GM23338 (cell line): ENCODE measurements around the gene KIF18B. TPM values are rescaled to one million over a fixed set of nuclear protein-coding genes. Genes with fewer than 3 reads are reported as not detected.

Experiments used
- ATAC-seq: fragments of 200-7000 bp; cut with Tn5 transposase; 3 replicates; pipeline ENCODE4 v1.9.1; 2020
- DNase-seq: peaks from one replicate; pipeline ENCODE4 v3.0.0-alpha.2; 2015; ENCODE audit warnings: low spot score
- H2AFZ ChIP-seq: fragments of 200-600 bp; sonication (generic); 2 replicates; pipeline ENCODE4 v1.8.0; 2016; ENCODE audit warnings: antibody characterized with exemption, mild to moderate bottlenecking, moderate library complexity
- H3F3A ChIP-seq: fragments of 200-600 bp; sonication (generic); replicated peaks from 2 replicates; pipeline ENCODE4 v1.8.0; 2017; ENCODE audit warnings: antibody characterized with exemption, mixed run types, low read depth
- H3K27ac ChIP-seq: fragments of 200-600 bp; sonication (generic); 2 replicates; pipeline ENCODE4 v1.6.1; 2016; ENCODE audit warnings: low read depth
- H3K27me3 ChIP-seq: fragments of 200-600 bp; sonication (generic); 2 replicates; pipeline ENCODE4 v1.8.0; 2016; ENCODE audit warnings: mild to moderate bottlenecking, mixed run types, moderate library complexity; ENCODE audit not compliant: insufficient read depth
- H3K36me3 ChIP-seq: fragments of 200-600 bp; sonication (generic); 2 replicates; pipeline ENCODE4 v1.8.0; 2016; ENCODE audit warnings: mild to moderate bottlenecking; ENCODE audit not compliant: insufficient read depth
- H3K4me1 ChIP-seq: fragments of 200-600 bp; sonication (generic); 2 replicates; pipeline ENCODE4 v1.8.0; 2016; ENCODE audit warnings: mild to moderate bottlenecking, moderate library complexity; ENCODE audit not compliant: insufficient read depth
- H3K4me2 ChIP-seq: fragments of 200-600 bp; sonication (generic); 2 replicates; pipeline ENCODE4 v1.7.1; 2017; ENCODE audit warnings: mixed run types
- H3K4me3 ChIP-seq: fragments of 200-600 bp; sonication (generic); 2 replicates; pipeline ENCODE4 v1.6.1; 2016; ENCODE audit warnings: mixed run types
- H3K79me2 ChIP-seq: fragments of 200-600 bp; sonication (generic); replicated peaks from 2 replicates; pipeline ENCODE4 v1.8.0; 2017; ENCODE audit warnings: mild to moderate bottlenecking; ENCODE audit not compliant: insufficient read depth
- H3K9me2 ChIP-seq: fragments of 200-600 bp; sonication (generic); 2 replicates; pipeline ENCODE4 v1.8.0; 2017; ENCODE audit not compliant: insufficient read depth
- H4K20me1 ChIP-seq: fragments of 200-600 bp; sonication (generic); replicated peaks from 2 replicates; pipeline ENCODE4 v1.8.0; 2017; ENCODE audit warnings: mild to moderate bottlenecking; ENCODE audit not compliant: insufficient read depth
- H3K27ac Mint-ChIP-seq: 2 replicates; pipeline ENCODE4 v1.8.0; 2020; ENCODE audit warnings: inconsistent platforms, mild to moderate bottlenecking, moderate library complexity, mixed read lengths
- H3K27me3 Mint-ChIP-seq: 3 replicates; pipeline ENCODE4 v1.8.0; 2022; ENCODE audit warnings: low read depth, mild to moderate bottlenecking, moderate library complexity, mixed read lengths, inconsistent platforms; ENCODE audit not compliant: insufficient read depth, poor library complexity
- H3K36me3 Mint-ChIP-seq: 3 replicates; pipeline ENCODE4 v1.8.0; 2021; ENCODE audit warnings: low read depth, mild to moderate bottlenecking, inconsistent platforms, moderate library complexity, mixed read lengths
- H3K4me1 Mint-ChIP-seq: 3 replicates; pipeline ENCODE4 v1.8.0; 2020; ENCODE audit warnings: mild to moderate bottlenecking, inconsistent platforms, mixed read lengths
- H3K4me3 Mint-ChIP-seq: 3 replicates; pipeline ENCODE4 v1.8.0; 2021; ENCODE audit warnings: moderate library complexity, mild to moderate bottlenecking, inconsistent platforms, mixed read lengths
- H3K9me3 Mint-ChIP-seq: 3 replicates; pipeline ENCODE4 v1.8.0; 2020; ENCODE audit warnings: moderate library complexity, mild to moderate bottlenecking, inconsistent platforms, mixed read lengths
- CREB1 ChIP-seq: fragments of 250-450 bp; sonication (Bioruptor Pico); IDR thresholded peaks from 2 replicates; pipeline ENCODE4 v1.5.0; 2020; ENCODE audit warnings: low read depth, mild to moderate bottlenecking, moderate library complexity
- EZH2 ChIP-seq: fragments of 200-600 bp; sonication (generic); IDR thresholded peaks from one replicate; pipeline ENCODE4 v1.8.0; 2017; ENCODE audit warnings: antibody characterized with exemption, mild to moderate bottlenecking, low read depth; ENCODE audit not compliant: unreplicated experiment
- EZH2phosphoT487 ChIP-seq: fragments of 200-600 bp; sonication (generic); IDR thresholded peaks from one replicate; pipeline ENCODE4 v1.8.1; 2018; ENCODE audit warnings: antibody characterized with exemption; ENCODE audit not compliant: unreplicated experiment
- JUNB ChIP-seq: IDR thresholded peaks from one replicate; pipeline ENCODE4 v1.6.1; 2016; ENCODE audit warnings: antibody characterized with exemption; ENCODE audit not compliant: unreplicated experiment
- NANOG ChIP-seq: IDR thresholded peaks from 2 replicates; pipeline ENCODE4 v1.6.1; 2016; ENCODE audit warnings: antibody characterized with exemption, borderline replicate concordance
- POLR2AphosphoS5 ChIP-seq: IDR thresholded peaks from 2 replicates; pipeline ENCODE4 v1.6.1; 2016; ENCODE audit warnings: antibody characterized with exemption, low read depth
- STAT1 ChIP-seq: IDR thresholded peaks from one replicate; pipeline ENCODE4 v1.6.1; 2016; ENCODE audit warnings: antibody characterized with exemption; ENCODE audit not compliant: unreplicated experiment
- ZNF114 ChIP-seq: fragments of 250-450 bp; sonication (Bioruptor Pico); IDR thresholded peaks from 2 replicates; pipeline ENCODE4 v1.5.0; 2020; ENCODE audit warnings: mild to moderate bottlenecking, moderate library complexity
- ZNF331 ChIP-seq: fragments of 250-450 bp; sonication (Bioruptor Pico); IDR thresholded peaks from 2 replicates; pipeline ENCODE4 v1.5.0; 2020; ENCODE audit warnings: low read depth, mild to moderate bottlenecking, moderate library complexity
- polyA plus RNA-seq: library from polyadenylated mRNA; unstranded; fragments of >200 nt; fragmentation: Nextera tagmentation; extraction: Ambion mirVana; gene quantifications from 2 replicates; pipeline ENCODE4 v1.2.1, GENCODE V29; 2016
- total RNA-seq: library from RNA; depleted of rRNA; stranded (reverse); fragments of >200 nt; shearing (Covaris generic); gene quantifications from 2 replicates; pipeline ENCODE4 v1.2.3, GENCODE V29; 2014
- TF ChIP-seq, protein P1 (sequence below): IDR thresholded peaks from one replicate; pipeline ENCODE4 v1.6.1; 2018; ENCODE audit warnings: antibody characterized with exemption; ENCODE audit not compliant: unreplicated experiment
- TF ChIP-seq, protein P2 (sequence below): IDR thresholded peaks from 2 replicates; pipeline ENCODE4 v1.6.1; 2016; ENCODE audit warnings: antibody characterized with exemption
- TF ChIP-seq, protein P3 (sequence below), 2 experiments: fragments of 200-600 bp in 1 of 2; sonication (generic) in 1 of 2; conservative IDR thresholded peaks; 2 replicates each; pipeline versions ENCODE4 v1.5.1 to v1.6.1; 2016 to 2017; ENCODE audit warnings: antibody characterized with exemption in 2 of 2, low read depth in 2 of 2, mild to moderate bottlenecking in 2 of 2, moderate library complexity in 1 of 2
- TF ChIP-seq, protein P4 (sequence below): fragments of 250-450 bp; sonication (Bioruptor Pico); IDR thresholded peaks from 2 replicates; pipeline ENCODE4 v1.5.0; 2020; ENCODE audit warnings: mild to moderate bottlenecking, moderate library complexity

The KIF18B gene
- total and polyA plus RNA-seq, 2 experiments from 2014 or later, result 14.1 to 28.4 TPM

DNA sequence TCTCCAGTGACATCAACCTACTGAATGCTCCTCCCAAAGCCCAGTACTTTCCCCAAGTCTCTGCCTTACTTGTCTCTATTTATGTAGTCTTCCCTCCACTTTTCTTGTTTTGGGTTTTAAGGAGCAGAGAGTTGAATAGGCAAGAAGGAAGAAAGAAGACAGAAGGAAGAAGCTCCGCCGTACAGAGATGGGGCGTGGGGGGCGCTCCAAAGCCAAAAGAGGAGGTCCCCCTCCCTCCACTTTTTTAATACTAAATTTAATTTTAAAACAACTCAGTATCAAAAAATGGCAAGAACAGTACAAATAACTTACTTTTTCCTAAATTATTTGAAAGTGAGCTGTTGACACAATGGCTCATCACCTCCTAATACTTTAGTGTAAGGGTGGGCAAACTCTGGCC lies 52.9 kb downstream of the KIF18B start:
- Histone ChIP-seq H3K9me2 (no peaks in the 10 kb centered on the region), H3F3A (peaks cover 10% of the 10 kb centered on the region), H3K4me1 (peaks cover 8% of the 10 kb centered on the region; the same call in 1 of the 2 replicates), H2AFZ (no peak overlapping the region), H3K27ac (no peak overlapping the region), H3K27me3 (no peaks in the 10 kb centered on the region), H4K20me1 (peaks cover 45% of the 10 kb centered on the region), H3K79me2 (peaks cover 86% of the 10 kb centered on the region), H3K4me2 (no peak overlapping the region), H3K4me3 (no peak overlapping the region), H3K36me3 (peaks cover 9% of the 10 kb centered on the region)
- H3K4me1 Mint-ChIP-seq, result peaks cover 5% of the 10 kb centered on the region
- TF ChIP-seq, protein P1, sequence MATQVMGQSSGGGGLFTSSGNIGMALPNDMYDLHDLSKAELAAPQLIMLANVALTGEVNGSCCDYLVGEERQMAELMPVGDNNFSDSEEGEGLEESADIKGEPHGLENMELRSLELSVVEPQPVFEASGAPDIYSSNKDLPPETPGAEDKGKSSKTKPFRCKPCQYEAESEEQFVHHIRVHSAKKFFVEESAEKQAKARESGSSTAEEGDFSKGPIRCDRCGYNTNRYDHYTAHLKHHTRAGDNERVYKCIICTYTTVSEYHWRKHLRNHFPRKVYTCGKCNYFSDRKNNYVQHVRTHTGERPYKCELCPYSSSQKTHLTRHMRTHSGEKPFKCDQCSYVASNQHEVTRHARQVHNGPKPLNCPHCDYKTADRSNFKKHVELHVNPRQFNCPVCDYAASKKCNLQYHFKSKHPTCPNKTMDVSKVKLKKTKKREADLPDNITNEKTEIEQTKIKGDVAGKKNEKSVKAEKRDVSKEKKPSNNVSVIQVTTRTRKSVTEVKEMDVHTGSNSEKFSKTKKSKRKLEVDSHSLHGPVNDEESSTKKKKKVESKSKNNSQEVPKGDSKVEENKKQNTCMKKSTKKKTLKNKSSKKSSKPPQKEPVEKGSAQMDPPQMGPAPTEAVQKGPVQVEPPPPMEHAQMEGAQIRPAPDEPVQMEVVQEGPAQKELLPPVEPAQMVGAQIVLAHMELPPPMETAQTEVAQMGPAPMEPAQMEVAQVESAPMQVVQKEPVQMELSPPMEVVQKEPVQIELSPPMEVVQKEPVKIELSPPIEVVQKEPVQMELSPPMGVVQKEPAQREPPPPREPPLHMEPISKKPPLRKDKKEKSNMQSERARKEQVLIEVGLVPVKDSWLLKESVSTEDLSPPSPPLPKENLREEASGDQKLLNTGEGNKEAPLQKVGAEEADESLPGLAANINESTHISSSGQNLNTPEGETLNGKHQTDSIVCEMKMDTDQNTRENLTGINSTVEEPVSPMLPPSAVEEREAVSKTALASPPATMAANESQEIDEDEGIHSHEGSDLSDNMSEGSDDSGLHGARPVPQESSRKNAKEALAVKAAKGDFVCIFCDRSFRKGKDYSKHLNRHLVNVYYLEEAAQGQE, result no peak
- TF ChIP-seq ZNF331 (CRISPR knock-in tag), result no peak
- no peak for TF ChIP-seq NANOG
- TF ChIP-seq JUNB, result no peak
- no peak for TF ChIP-seq ZNF114 (CRISPR knock-in tag)
- TF ChIP-seq CREB1, result no peak
- TF ChIP-seq EZH2, result no peak
- TF ChIP-seq POLR2AphosphoS5, result no peak
- TF ChIP-seq EZH2phosphoT487, result no peak
- TF ChIP-seq, protein P2, sequence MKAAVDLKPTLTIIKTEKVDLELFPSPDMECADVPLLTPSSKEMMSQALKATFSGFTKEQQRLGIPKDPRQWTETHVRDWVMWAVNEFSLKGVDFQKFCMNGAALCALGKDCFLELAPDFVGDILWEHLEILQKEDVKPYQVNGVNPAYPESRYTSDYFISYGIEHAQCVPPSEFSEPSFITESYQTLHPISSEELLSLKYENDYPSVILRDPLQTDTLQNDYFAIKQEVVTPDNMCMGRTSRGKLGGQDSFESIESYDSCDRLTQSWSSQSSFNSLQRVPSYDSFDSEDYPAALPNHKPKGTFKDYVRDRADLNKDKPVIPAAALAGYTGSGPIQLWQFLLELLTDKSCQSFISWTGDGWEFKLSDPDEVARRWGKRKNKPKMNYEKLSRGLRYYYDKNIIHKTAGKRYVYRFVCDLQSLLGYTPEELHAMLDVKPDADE, result no peak
- TF ChIP-seq, protein P3, sequence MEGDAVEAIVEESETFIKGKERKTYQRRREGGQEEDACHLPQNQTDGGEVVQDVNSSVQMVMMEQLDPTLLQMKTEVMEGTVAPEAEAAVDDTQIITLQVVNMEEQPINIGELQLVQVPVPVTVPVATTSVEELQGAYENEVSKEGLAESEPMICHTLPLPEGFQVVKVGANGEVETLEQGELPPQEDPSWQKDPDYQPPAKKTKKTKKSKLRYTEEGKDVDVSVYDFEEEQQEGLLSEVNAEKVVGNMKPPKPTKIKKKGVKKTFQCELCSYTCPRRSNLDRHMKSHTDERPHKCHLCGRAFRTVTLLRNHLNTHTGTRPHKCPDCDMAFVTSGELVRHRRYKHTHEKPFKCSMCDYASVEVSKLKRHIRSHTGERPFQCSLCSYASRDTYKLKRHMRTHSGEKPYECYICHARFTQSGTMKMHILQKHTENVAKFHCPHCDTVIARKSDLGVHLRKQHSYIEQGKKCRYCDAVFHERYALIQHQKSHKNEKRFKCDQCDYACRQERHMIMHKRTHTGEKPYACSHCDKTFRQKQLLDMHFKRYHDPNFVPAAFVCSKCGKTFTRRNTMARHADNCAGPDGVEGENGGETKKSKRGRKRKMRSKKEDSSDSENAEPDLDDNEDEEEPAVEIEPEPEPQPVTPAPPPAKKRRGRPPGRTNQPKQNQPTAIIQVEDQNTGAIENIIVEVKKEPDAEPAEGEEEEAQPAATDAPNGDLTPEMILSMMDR (conservative IDR thresholded peaks at IDR 0.05; ENCODE audit: low read depth in 2 of 2), result no peak
- TF ChIP-seq STAT1, result no peak
- TF ChIP-seq, protein P4, sequence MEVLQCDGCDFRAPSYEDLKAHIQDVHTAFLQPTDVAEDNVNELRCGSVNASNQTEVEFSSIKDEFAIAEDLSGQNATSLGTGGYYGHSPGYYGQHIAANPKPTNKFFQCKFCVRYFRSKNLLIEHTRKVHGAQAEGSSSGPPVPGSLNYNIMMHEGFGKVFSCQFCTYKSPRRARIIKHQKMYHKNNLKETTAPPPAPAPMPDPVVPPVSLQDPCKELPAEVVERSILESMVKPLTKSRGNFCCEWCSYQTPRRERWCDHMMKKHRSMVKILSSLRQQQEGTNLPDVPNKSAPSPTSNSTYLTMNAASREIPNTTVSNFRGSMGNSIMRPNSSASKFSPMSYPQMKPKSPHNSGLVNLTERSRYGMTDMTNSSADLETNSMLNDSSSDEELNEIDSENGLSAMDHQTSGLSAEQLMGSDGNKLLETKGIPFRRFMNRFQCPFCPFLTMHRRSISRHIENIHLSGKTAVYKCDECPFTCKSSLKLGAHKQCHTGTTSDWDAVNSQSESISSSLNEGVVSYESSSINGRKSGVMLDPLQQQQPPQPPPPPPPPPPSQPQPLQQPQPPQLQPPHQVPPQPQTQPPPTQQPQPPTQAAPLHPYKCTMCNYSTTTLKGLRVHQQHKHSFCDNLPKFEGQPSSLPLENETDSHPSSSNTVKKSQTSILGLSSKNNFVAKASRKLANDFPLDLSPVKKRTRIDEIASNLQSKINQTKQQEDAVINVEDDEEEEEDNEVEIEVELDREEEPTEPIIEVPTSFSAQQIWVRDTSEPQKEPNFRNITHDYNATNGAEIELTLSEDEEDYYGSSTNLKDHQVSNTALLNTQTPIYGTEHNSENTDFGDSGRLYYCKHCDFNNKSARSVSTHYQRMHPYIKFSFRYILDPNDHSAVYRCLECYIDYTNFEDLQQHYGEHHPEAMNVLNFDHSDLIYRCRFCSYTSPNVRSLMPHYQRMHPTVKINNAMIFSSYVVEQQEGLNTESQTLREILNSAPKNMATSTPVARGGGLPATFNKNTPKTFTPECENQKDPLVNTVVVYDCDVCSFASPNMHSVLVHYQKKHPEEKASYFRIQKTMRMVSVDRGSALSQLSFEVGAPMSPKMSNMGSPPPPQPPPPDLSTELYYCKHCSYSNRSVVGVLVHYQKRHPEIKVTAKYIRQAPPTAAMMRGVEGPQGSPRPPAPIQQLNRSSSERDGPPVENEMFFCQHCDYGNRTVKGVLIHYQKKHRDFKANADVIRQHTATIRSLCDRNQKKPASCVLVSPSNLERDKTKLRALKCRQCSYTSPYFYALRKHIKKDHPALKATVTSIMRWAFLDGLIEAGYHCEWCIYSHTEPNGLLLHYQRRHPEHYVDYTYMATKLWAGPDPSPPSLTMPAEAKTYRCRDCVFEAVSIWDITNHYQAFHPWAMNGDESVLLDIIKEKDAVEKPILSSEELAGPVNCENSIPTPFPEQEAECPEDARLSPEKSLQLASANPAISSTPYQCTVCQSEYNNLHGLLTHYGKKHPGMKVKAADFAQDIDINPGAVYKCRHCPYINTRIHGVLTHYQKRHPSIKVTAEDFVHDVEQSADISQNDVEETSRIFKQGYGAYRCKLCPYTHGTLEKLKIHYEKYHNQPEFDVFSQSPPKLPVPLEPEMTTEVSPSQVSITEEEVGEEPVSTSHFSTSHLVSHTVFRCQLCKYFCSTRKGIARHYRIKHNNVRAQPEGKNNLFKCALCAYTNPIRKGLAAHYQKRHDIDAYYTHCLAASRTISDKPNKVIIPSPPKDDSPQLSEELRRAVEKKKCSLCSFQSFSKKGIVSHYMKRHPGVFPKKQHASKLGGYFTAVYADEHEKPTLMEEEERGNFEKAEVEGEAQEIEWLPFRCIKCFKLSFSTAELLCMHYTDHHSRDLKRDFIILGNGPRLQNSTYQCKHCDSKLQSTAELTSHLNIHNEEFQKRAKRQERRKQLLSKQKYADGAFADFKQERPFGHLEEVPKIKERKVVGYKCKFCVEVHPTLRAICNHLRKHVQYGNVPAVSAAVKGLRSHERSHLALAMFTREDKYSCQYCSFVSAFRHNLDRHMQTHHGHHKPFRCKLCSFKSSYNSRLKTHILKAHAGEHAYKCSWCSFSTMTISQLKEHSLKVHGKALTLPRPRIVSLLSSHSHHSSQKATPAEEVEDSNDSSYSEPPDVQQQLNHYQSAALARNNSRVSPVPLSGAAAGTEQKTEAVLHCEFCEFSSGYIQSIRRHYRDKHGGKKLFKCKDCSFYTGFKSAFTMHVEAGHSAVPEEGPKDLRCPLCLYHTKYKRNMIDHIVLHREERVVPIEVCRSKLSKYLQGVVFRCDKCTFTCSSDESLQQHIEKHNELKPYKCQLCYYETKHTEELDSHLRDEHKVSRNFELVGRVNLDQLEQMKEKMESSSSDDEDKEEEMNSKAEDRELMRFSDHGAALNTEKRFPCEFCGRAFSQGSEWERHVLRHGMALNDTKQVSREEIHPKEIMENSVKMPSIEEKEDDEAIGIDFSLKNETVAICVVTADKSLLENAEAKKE, result no peak
- peaks cover 28% of the 10 kb centered on the region; the same call in 2 of the 3 replicates for H3K36me3 Mint-ChIP-seq
- DNase-seq (no peak), ATAC-seq (no peak)
- H3K27ac Mint-ChIP-seq, result no peak overlapping the region
- peaks cover 4% of the 10 kb centered on the region for H3K27me3 Mint-ChIP-seq
- H3K4me3 Mint-ChIP-seq, result no peak overlapping the region
- H3K9me3 Mint-ChIP-seq, result no peaks in the 10 kb centered on the region
